H4 (cell line): ENCODE measurements around the gene RUNX3. TPM values are rescaled to one million over a fixed set of nuclear protein-coding genes. Genes with fewer than 3 reads are reported as not detected.
A peak's percentile ranks its signal among the peaks of the same experiment; 100 is the strongest.
"Not testable (repeated sequence)": the region's sequence is repeated elsewhere in the genome, so short reads cannot be mapped to it uniquely, and the experiment has no call there.

Source experiments
- DNase-seq: peaks from one replicate; pipeline ENCODE4 v3.0.0-alpha.2; 2015; ENCODE audit warnings: low spot score
- total RNA-seq: library from RNA; depleted of rRNA; stranded (reverse); fragments of >200 nt; shearing (Covaris generic); gene quantifications from 2 replicates; pipeline ENCODE4 v1.2.3, GENCODE V29; 2014; rRNA removed

RUNX3 gene
- total RNA-seq = 2.9 and 4.7 TPM in 2 replicates

DNA sequence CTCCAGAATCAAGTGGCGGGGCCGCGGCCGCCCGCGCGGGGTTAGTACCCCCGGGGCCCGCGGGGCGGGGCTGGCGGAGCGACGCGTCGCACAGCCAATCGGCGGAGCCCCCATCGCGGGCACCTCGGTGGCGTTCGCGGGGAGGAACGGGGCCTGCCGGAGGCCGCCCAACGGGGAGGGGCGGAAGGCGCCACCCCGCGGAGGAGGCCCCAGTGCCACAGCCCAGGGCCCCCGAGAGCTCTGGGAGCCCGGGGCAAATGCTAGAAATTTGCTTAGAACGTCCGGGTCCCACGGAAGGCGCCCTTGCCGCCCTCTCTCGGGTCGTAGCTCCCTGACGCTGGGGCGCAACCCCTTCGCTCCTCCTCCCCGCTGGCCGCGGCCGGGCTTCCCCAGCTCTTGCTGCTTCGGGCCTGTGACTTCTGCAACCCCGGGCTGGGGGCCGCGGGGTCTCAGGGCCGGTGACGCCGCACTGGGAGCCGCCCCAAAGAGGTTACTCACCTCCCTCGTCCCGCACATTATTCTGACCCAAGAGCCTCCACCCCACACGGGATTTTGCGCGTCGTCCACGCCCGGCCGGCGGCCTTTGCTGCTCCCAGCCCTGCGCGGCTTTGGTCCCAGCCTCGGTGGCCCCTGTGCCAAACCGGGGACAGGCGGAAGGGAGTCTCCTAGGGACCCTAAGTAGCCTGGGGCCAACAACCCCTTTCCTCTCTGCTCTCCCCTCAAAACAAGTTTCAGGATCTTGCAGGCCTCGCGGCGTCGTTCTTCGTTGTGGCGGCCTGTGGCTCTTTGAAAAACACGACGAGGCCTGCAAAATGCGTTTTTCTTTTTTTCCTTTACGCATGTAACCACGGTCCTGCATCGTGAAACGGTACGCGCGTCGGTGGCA, at the start of gene RUNX3:
Gene RUNX3 (minus strand): TSS at position 17 of the 886 bp plus-strand sequence. CDS start 408 bp downstream, outside the sequence.
- DNase-seq = no peak

DNA sequence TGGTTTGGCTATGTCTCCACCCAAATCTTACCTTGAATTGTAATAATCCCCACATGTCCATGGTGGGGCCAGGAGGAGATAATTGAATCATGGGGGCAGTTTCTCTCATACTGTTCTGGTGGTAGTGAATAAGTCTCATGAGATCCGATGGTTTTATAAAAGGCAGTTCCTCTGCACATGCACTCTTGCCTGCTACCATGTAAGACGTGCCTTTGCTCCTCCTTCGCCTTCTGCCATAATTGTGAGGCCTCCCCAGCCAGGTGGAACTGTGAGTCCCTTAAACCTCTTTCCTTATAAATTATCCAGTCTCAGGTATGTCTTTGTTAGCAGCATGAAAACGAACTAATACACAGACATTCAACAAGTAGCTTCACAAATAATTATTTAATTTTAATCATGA, 49.2 kb upstream of the RUNX3 start:
- DNase-seq = not testable (repeated sequence)

- DNase-seq = no peak
These were observed 48.4 kb upstream of the RUNX3 start for GRCh38 chr1:24978383-24979032.

GRCh38 chr1:24975391-24975790, 45.3 kb upstream of the RUNX3 start:
- DNase-seq = no peak

GRCh38 chr1:24973315-24973714, 43.2 kb upstream of the RUNX3 start:
- DNase-seq = no peak

- DNase-seq = no peak
These were observed 42.8 kb upstream of the RUNX3 start for GRCh38 chr1:24972915-24973242.

GRCh38 chr1:24972221-24972914, 42.3 kb upstream of the RUNX3 start:
- DNase-seq = no peak

GRCh38 chr1:24970926-24971875, 41.1 kb upstream of the RUNX3 start:
- no peak for DNase-seq

DNA sequence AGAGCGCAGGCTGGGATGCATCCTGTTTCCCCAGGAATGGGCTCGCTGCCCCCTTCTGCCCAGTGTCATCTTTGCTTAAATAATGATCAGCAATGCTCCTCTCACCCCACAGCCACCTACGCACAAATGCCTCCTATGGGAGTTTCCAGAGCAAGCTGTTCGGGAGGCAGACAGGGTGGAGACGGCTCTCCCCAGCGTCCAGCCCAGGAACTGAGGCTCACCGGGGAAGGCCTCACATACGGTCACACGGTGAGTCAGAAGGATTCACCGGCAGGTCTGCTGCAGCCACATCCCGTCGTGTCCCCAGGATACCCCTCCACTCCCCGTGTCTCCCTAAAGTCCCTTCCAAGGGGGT, 40.3 kb upstream of the RUNX3 start:
- peak; percentile 51 for DNase-seq

- no peak for DNase-seq
These were observed 39.7 kb upstream of the RUNX3 start for GRCh38 chr1:24969596-24970398.

GRCh38 chr1:24968941-24969585, 39.0 kb upstream of the RUNX3 start:
- DNase-seq = peak; percentile 75

GRCh38 chr1:24967962-24968361, 37.9 kb upstream of the RUNX3 start:
- DNase-seq = no peak

DNA sequence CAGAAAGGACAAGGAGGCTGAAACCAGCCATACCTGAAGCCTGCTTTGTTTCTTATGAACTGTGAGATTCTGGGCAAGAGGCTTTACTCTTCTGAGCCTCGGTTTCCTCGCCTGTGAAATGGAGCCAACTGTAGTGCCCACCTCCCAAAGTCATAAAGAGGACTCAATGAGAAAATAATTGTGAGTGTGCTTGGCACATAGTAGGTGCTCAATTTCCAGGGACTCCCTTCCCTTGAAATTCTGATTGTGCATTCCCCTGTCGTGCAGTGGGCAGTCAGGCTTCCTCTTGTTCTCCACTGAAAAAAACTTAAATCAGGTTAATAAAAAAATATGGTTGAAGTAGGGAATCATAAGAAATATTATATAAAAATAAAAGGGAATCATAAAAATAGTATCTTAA, 37.5 kb upstream of the RUNX3 start:
- DNase-seq = no peak

GRCh38 chr1:24966724-24967346, 36.8 kb upstream of the RUNX3 start:
- peak; percentile 89 for DNase-seq

GRCh38 chr1:24966121-24966723, 36.1 kb upstream of the RUNX3 start:
- DNase-seq = no peak

DNA sequence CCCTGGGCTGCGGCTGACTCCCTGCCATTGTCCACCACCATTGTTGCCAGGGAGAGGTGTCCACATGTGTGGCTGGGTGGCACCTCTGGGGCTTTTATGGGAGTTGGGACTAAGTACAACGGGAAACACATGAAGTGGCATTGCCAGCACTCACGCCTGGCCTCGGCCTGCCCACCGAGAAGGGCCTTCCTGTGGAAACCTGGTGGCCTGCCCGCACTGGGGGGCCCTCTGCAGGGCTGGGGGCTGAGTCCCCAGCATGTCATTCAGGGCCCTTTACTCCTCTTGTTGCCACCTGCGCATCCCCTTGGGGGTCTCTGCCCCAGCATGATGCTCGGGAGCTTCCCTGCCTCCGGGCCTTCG, 35.5 kb upstream of the RUNX3 start:
- DNase-seq = no peak

DNA sequence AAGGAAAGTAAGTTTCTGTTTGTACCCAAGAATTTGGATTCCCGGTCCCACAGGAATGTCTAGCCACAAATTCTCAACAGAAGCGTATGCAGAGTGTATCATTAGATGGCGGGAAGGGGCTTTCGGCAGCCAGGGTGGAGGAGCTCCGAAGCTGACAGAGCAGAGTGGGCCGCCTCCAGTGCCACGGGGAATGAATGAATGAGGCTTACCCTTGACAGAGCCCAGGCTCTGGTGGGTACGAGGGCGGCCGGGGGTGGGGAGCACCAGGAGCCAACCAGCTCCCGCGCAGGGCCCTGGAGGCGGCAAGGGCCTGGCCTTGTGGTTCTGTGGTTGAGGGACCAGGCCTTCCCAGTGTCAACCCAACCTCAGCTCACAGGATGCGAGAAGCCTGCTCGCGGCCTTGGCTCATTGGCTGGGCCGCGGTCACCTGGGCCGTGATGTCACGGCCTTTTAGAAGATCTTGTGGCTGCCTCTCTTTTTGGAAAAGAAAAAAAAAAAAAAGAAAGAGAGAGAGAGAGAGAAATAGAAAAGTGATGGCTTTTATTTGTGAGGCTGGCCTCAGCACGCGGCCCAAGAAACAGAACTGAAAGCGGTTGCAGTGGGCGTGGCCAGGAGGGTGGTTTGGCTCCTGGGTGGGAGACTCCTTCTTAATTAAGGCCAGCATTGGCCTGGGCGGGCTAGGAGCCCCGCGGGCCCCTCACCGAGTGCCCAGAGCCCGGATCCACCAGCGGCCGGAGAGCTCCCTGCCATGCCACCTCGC, 34.9 kb upstream of the RUNX3 start:
- peak; percentile 99 for DNase-seq

- DNase-seq = no peak
These were observed 34.0 kb upstream of the RUNX3 start for GRCh38 chr1:24963943-24964693.
